GM12892 (cell line): ENCODE results near the gene NTF4.

Source experiments
- DNase-seq: peaks from one replicate; pipeline ENCODE4 v3.0.0; 2011; ENCODE audit not compliant: insufficient read length
- FAIRE-seq: peaks from 2 replicates; lab custom pipeline; 2011; peaks lifted over from hg19 to GRCh38; lab: Jason Lieb, UNC
- POLR2A ChIP-seq: IDR thresholded peaks from 2 replicates; pipeline ENCODE4 v1.6.1; 2011; ENCODE audit warnings: low read depth, low read length, control low read depth
- POLR2AphosphoS5 ChIP-seq: IDR thresholded peaks from 2 replicates; pipeline ENCODE4 v1.6.1; 2011; ENCODE audit warnings: low read depth, low read length, control low read depth
- TAF1 ChIP-seq: IDR thresholded peaks from 2 replicates; pipeline ENCODE4 v1.6.1; 2011; ENCODE audit warnings: low read depth, mild to moderate bottlenecking, control low read depth, low read length, borderline replicate concordance

NTF4 gene

DNA sequence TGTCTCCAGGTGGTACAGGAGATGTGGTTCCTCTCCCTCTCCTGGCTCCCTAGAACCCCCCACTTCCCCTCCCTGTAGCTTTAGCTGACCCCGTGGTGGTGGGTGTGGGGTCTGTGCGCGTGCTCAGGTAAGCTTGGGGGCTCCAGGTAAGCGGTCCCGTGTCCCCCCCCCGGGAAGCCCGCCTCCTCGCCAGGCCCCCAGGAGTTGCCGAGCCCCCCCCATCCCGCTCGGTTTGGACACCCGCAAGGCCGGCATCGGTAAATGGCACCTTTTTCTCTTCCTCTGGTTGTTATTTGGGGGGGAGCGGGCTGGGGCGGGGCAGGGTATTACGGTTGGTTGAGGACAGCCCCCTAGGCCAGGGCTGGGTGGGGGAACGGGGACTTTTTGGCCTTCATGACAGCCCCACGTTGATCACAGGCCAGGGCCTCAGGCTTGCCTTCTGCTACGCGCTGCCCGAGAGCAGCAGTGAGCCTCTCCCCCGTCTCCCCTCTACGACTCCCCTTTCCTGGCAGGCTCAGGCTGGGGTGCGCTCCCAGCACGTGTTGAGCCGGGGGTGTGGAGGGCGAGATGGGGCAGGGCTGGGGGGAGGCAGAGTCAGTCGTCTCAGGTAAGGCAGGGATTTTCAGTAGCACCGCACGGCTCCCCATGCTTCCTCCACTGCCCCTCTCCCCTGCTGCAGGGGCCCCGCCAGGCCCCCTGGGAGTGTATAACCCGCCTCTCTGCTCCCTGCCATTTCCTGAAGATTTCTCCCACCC is 38.9 kb upstream of the NTF4 start:
- FAIRE-seq: no peak
- TF ChIP-seq TAF1 (no peak), POLR2A (no peak; the same call in 1 of the 2 replicates), POLR2AphosphoS5 (no peak)
- DNase-seq: no peak

DNA sequence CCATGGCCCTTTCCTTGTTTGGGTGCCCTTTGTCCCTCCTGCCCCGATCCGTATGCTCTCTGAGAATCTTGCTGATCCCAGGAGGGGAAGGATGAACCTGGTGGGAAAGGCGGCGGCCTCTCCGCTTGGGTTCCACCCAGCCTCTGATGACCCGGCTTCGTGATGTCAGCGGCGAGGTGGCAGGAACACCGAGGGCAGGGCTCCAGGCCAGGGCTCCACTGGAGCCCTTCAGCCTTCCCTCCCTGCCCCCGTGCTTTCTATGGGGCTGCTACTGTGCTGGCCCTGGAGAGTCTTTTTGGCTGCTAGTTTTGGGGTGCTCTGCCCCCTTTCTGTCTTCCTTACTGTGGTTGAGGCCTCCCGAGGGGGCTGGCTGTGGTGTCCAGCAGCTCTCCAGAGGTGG is 37.7 kb upstream of the NTF4 start:
- no peak for TF ChIP-seq POLR2AphosphoS5
- TF ChIP-seq TAF1: no peak
- no peak for TF ChIP-seq POLR2A
- FAIRE-seq: no peak
- DNase-seq: no peak

DNA sequence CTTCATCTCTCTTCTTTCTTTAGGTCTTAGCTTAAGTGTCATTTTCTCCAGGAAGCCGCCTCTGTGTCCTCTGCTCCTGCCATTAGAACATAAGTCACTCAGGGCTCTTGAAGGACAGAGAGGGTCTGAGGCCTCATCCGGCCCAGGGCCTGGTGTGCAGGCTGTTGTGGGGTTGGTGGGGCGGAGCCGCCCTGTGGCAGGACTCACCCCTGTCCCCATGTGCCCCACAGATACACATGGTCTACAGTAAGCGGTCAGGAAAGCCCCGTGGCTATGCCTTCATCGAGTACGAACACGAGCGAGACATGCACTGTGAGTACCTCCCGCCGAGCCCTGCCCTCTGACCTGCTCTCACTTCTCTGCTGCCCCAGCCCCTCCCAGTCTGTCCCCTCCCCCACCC is 36.5 kb upstream of the NTF4 start:
- FAIRE-seq (no peak), DNase-seq (no peak)
- no peak for TF ChIP-seq POLR2A
- TF ChIP-seq TAF1: no peak
- no peak for TF ChIP-seq POLR2AphosphoS5

DNA sequence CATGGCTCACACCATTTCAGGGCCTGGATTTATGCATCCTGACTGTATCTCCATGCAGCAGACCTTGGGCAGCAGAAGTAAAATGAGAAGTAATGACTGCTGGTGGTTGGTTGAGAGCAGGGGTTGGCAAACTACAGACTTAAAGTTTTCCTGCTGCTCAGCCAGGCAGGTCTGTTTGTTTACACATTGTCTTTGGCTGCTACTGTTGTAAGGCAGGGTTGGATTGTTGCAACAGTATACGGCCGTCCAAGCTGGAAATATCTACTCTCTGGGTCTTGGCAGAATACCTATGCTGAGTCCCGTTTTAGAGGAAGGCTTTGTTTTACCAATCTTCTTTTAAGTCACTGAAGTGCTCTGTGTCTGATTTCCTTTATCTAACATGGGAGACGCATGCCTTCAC is 34.2 kb upstream of the NTF4 start:
- no peak for FAIRE-seq
- TF ChIP-seq POLR2AphosphoS5 (no peak), POLR2A (no peak), TAF1 (no peak)
- no peak for DNase-seq

DNA sequence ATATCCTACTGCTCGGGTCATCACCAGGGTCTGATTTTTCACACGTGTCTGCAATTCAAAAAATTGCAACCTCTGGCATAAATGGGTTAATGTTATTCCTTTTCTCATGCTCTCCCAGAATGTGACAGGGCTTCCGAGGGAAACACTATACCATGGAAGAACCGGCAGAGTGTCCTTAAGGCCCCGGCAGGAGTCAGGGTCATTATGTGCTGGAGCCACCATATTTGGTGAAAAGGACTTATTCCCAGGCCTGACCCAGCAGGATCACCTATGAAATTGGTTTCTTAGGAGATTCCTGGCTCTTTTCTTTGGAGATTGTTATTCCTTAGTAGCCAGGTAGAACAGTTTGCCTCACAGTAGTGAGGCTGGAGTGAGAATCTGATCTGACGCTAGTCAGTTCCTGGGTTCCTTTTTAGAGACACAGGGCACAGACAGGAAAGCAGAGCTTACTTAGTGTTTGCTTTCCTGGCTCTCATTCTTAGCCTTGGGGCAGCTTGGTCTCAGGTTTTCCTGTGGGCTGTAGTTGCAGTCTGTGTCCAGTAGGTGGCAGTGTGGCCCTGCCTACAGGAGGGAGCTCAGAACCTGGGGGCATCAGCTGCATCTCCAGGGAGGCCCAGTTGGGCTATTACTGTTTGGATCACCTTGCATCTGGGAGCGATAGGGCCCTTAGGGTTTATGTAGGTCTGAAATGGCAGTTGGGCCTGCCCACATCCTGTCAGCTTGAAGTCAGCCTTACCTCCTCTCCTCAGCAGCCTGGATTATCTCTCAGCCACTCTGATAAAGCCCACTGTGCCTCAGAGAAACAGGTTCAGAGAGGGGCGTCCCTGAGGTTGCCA is 33.1 kb upstream of the NTF4 start:
- peak; percentile 70 for DNase-seq
- peak; percentile 96 for FAIRE-seq
- TF ChIP-seq TAF1 (no peak), POLR2AphosphoS5 (peak; percentile 55; the same call in 1 of the 2 replicates)

DNA sequence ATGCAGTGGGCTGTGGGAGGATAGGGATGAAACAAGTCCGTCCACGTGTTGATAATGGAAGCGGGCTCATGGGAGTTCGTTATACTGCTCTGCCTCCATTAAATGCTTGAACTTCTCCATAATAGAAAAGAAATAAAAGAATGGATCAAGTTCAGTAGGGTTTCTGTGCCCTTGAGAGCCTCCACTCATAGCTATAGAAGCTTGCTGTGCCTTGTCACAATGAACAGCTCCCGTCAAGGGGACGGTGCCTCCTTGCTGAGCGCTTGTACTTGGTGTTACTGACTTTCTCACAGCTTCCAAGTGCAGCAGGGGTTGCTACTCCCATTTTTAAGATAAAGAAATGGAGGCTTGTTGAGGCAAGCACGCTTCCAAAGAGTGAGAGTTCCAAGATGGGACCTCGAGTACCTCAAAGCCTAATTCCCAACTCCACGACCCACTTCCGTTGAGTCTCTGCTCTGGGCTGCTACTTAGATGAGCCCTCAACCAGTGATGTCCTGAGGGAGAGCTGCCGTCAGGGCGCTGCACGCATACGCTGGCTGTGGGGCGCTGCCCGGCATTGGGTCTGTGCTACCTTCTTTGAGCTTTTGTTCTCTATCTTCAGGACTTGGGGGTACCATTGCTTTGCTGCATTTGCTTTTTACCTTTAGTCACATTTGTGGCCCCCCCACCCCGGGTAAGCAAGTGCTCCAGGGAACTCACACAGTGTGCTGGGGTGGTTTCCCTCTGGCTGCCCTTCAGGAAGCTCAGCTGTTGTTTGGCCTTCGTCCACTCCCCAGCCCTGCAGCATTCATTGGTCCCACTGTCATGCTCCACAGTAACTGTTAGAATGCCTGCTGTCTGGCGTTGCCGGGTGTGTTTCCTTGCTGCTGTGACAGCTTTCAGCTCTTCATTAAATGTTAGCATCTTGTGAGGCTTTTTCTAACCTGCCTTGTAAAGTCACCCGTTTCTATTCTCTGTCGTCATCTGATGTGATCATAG is 30.2 kb upstream of the NTF4 start:
- peak; percentile 29 for TF ChIP-seq POLR2AphosphoS5
- TF ChIP-seq TAF1: no peak
- TF ChIP-seq POLR2A: peak; percentile 25; the same call in 1 of the 2 replicates
- FAIRE-seq (no peak), DNase-seq (no peak)

DNA sequence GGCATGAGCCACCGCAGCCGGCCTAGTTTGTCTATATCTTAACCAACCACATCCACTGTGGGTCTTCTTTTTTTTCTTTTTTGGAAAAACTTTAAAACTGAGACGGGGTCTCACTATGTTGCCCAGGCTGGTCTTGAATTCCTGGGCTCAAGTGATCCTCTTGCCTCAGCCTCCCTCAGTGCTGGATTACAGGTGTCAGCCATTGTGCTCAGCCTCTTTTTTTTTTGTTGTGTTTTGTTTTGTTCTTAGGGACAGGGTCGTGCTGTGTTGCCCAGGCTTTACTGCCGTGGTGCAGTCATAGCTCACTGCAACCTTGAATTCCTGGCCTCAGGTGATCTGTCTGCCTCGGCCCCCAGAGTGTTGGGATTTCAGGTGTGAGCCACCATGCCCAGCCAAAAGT is 28.1 kb upstream of the NTF4 start:
- DNase-seq (no peak), FAIRE-seq (no peak)
- TF ChIP-seq POLR2AphosphoS5 (no peak), TAF1 (no peak), POLR2A (no peak)

DNA sequence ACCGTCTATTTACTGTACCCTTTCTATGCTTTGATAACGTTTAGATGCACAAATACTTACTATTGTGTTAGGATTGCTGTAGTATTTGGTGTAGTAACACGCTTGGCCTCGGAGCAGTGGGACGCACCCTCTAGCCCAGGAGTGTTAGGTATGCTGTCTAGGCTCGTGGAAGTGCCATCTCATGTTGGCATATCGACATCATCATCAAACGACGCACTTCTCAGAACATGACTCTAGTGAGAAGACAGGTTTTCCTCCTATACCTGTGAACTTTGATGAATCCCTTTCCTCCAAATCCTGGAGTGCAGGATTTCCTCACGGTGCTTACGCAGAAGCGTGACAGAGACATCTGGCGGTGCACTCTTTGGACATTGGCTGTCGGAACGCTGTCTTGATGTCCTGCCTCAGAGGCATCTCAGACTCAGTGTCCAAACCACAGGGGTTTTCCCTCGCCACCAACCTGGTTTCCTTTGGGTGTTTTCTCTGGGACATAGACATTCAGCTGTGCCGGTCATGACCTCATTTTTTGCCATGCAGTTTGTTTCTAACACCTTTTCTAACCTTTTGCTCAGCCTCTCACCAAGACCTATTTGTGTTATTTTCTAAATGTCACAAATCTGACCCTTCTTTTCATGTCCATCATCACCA is 26.9 kb upstream of the NTF4 start:
- no peak for FAIRE-seq
- no peak for TF ChIP-seq TAF1
- 0 out of 2 replicates have a peak, but pooled peaks have one; percentile 8 for TF ChIP-seq POLR2AphosphoS5
- TF ChIP-seq POLR2A: no peak
- DNase-seq: no peak

DNA sequence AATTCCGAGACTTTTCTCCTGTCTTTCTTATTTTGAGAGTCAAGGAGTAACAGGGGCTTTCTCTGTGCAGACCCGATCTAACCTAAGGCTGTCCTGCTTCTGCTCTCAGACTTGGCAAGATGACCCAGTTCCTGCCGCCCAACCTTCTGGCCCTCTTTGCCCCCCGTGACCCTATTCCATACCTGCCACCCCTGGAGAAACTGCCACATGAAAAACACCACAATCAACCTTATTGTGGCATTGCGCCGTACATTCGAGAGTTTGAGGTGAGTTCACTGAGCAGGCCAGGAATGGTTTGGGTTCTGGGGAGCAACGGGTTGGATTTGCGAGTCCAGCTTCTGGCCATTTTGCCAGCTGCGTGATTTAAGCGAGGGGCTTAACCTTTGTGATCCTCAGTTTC is 21.7 kb upstream of the NTF4 start:
- no peak for FAIRE-seq
- TF ChIP-seq TAF1 (no peak), POLR2A (no peak), POLR2AphosphoS5 (no peak)
- no peak for DNase-seq

DNA sequence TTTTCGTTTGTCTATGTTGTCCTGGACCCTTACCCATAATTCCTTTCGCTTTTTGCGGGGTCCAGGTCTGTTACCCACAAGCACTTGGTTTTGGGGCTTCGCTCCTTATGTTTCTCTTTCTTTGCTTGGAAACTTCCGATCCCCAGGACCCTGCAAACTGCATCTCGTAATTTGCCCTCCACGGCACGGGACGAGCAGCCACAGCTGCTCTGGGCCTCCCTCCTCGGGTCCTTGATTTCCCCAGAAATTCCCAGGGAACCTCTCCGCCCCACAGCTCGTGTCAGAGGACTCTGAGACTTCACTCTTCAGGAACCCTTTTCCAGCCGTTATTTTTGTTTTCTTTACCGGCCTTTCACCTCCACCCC is 21.2 kb upstream of the NTF4 start:
- no peak for DNase-seq
- TF ChIP-seq POLR2AphosphoS5: no peak
- FAIRE-seq: no peak
